ENCODE data around the gene GPR85.
"Not testable (repeated sequence)": the region's sequence is repeated elsewhere in the genome, so short reads cannot be mapped to it uniquely, and the experiment has no call there.

GPR85 gene

DNA sequence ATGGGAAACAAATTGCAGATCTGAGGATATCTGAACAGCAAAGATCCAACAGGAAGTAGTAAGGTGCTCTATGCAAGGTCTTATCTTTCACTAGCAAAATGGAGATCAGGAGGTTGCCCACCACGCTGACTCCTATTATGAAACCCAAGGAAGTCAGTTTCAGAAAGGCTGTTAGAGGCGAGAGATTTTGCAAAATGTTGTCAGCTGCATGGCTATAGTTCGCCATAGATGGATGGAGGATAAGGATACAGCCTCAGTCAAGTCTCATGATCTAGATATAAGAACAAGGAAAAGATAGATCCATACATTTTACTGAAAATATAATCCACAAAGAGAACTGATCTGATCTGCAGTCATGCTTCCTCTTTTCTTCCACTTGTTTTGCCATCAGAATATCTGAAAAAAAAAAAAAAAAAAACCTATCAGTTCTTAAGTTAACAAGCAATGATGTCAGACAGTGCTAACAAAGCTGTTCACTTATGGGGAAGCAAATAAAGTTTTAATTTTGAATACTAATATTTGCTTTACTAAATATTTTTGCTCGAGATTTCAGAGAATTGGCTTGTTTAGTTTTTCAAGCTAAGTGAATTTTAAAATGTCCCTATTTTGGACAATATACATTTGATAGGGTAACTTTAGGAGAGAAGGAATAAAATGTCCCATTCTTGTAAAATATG is 2.0 kb downstream of the GPR85 start:
- DNase-seq (ENCODE audit: low read depth) = no peak

DNA sequence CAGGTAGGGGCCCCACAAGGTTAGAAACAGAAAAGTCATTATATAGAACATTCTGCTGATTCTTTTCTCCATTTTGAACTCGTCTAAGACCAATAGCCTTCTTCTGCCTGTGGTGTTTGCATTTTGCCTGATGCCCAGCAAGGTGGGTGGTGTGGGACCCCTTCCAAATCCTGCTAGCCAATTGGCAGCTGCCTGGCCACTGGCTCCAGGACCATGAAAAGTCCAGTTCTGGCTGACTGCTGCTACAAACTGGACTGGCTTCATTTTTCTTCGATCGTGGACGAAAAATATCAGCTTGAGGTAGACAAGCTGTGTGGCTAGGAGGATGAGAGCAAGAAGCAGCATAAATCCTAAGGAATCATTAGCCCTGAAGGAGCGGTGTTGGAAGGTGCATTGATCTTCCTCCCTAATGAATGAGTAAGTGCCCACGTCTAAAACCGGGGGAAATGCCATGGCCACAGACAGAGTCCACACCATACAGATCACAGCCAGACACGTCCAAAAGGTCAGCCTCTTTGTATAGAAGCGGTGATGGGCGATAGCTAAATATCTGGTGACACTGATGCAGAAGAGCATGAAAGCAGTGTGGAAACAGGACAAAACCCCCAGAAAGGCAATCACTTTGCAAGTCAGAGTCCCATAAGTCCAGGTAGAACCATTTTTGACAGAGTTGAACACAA is 2.7 kb downstream of the GPR85 start:
- DNase-seq (ENCODE audit: low read depth) = no peak

DNA sequence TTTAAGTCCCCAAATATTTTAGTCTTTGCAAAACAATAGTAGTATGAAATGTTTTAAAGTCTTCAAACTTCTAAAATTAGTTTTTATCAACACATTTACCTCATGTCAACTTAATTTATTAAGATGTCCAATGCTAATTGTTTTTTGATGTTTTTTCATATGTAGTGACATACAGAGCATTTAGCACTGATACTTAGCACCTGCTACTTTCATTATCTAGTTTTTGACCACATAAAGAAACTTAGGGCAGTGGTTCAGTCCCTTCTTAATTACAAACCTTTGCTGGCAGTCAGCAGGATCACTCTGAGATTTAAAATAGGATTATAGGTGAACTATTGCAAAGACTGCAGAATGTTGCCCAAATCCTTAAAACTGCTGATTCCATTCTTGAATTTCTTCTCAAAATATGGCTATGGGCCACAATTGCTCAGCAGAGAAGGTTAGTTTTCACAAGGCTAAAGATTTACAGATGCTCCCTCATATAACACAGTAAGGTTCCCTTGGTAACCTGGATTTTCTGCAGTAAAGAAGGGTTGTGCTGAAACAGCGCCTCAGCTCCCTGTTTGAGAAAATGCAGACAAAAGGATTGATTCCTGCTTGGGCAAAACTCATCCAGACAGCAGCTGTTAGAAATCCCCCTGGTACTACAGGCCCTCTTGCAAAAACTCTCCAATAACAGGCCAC is 3.4 kb downstream of the GPR85 start:
- DNase-seq (ENCODE audit: low read depth) = no peak

DNA sequence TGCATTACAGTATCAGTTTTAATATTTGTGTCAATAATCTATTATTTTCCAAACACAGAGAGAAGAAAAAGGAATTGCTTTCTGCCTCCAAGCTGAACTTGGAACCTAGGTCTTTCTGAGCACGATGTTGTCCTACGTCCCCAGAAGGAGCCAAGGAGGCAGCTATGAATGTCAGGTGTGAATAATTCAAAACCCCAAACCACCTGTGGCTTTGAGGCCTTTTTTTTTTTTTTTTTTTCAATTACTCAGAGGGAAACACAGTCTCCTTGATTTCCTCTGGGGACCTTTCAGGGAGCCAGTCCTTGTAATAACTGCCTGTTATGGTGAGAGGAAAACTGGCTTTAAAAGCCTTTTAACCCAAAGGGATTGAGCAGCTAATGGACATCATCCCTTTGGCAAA is 8.3 kb downstream of the GPR85 start:
- no peak for DNase-seq (ENCODE audit: low read depth)

DNA sequence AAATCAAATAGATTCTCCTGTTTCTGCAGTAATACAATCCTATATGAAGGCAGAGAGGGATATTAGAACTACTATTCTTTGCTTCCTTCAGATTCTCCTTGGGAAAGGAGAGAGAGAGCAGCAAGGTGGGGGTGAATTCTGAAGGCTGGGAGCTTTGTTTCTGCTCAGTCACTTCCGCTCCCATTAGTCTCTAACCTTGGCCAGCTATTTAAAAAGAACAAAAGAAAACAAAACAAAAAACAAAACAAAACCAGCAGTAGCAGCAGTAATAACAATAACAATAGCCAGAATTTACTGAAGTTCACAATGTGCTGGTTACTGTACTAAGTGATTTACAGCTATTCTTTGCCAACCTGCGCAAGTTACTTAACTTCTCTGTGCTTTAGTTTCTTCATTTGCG is 9.9 kb downstream of the GPR85 start:
- no peak for DNase-seq (ENCODE audit: low read depth)

DNA sequence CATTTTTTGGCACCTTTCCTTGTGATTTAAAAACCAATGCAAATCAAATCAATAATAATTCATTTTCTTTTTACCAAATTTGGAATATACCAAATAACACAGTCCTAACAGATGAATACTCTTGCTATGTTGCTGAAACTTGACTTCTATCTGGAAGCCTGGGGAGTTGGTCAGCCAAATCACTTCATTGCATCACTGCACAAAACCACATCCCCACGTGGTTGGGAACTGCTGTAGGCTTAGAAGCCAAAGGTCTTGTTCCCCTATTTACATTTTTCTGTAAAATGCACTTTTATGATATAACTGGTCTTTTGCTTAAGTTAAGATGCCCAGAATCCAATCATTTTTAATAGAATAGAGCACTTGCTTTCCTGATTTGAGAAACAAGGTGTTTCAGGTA is 15.2 kb downstream of the GPR85 start:
- DNase-seq (ENCODE audit: low read depth) = peak; percentile 36

DNA sequence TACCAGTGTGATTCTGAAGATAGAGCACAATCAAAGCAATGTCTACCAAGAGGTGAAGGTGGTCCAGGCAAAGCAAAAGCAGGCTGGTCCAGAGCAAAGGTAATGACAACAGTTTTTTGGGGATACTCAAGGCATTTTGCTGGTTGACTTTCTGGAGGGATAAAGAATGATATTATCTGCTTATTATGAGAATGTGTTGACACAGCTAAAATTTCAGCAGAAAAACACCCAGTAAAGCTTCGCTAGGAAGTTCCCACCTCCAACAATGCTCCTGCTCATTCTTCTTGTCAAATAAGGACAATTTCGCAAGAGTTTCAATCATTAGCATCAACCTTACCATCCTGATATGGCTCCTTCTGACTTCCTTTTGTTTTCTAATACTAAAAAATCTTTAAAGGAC is 24.1 kb downstream of the GPR85 start:
- no peak for DNase-seq (ENCODE audit: low read depth)

DNA sequence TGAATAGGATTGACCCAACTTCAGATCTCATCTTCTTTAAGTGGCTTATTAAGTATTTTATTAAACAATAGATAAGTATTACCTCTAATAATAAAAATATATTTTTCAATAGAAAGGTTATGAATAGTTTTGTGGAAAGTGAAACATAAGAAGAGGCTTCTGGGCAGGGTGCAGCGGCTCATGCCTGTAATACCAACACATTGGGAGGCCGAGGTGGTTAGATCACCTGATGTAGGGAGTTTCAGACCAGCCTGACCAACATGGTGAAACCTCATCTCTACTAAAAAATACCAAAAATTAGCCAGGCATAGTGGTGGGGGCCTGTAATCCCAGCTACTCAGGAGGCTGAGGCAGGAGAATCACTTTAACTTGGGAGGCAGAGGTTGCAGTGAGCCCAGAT is 26.5 kb downstream of the GPR85 start:
- DNase-seq (ENCODE audit: low read depth) = no peak

DNA sequence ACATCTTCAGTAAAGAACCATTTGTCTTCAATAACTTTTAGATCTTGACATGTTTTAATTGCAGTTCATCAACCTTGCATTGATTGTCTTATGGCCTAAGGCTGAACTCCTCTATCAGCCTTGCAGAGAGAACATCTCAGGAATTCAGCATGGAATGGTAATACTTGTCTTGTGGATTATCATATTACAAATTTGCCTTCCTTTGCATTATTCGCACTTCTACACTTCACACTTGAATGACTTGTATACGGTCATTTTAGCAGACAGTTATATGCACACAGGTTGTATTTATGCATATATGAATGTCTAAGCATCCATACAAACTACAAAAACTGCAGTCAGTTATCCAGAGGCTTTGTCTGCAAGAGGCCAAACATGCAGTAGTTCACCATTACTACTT is 31.7 kb downstream of the GPR85 start:
- no peak for DNase-seq (ENCODE audit: low read depth)

DNA sequence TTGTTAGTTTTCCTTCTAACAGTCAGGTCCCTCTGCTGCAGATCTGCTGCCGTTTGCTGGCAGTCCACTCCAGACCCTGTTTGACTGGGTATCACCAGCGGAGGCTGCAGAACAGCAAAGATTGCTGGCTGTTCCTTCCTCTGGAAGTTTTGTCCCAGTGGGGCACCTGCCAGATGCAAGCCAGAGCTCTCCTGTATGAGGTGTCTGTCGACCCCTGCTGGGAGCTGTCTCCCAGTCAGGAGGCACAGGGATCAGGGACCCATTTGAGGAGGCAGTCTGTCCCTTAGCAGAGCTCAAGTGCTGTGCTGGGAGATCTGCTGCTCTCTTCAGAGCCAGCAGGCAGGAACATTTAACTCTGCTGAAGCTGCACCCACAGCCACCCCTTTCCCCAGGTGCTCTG is 32.4 kb downstream of the GPR85 start:
- DNase-seq (ENCODE audit: low read depth) = not testable (repeated sequence)

DNA sequence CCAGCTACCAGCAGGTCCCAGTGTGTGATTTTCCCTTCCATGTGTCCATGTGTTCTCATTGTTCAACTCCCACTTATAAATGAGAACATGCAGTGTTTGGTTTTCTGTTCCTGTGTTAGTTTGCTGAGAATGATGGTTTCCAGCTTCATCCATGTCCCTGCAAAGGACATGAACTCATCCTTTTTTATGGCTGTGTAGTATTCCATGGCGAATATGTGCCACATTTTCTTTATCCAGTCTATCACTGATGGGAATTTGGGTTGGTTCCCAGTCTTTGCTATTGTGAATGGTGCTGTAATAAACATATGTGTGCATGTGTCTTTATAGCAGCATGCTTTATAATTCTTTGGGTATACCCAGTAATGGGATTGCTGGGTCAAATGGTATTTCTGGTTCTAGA is 37.4 kb downstream of the GPR85 start:
- not testable (repeated sequence) for DNase-seq (ENCODE audit: low read depth)

DNA sequence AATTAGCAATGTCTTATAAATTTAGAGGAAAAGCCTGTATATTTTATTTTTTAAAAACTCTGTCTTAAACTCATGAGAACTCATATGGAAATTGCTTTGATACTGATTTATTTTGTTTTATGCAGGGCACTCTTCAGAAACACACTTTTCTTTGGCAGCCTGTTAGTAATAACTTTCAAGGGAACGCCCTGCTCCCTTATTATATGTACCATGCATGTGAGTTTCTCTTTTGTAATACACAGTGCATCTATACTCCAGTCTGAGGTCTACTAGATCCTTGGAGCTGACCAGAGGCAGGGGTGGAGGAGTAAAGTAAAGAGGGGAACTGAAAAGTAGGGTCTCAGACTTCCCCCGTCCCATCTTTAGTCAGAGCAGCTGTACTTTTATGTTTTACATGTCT is 40.2 kb downstream of the GPR85 start:
- no peak for DNase-seq (ENCODE audit: low read depth)

DNA sequence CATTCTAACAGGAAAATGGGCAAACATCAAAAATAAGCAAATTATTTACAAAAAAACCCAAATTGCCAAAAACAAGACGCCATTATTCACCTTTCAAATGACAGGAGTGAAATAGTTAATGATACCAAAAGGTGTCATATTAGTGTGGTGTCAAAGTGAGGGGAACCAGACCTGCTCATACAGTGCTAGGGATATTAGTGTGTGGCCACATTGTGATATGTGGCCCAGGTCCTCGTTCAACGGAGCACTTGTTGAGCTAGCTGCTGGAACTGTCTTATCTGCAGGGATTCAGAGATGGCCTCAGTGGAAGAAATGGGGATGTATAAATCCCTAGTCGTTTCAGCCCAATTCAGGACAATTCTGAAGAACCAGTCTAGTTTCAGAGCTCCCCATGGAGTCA is 41.2 kb downstream of the GPR85 start:
- no peak for DNase-seq (ENCODE audit: low read depth)

DNA sequence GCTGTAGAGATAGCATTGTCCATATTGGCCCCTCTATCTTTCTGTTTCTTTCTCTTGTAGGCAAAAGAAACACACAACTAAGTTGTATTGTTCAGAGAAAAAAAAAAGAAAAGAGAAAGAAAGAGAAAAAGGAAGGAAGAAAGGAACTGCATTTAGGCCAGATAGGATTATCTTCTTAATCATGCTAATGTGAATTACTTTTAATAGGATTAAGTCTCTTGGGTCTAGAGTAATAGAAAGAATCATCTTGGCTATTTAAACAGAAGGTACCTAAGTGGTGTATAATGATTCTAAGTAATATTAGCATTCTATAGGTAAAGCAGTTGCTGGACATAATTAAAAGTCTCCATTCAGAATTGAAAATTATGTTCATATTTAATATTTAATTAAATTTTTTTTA is 42.2 kb downstream of the GPR85 start:
- no peak for DNase-seq (ENCODE audit: low read depth)

DNA sequence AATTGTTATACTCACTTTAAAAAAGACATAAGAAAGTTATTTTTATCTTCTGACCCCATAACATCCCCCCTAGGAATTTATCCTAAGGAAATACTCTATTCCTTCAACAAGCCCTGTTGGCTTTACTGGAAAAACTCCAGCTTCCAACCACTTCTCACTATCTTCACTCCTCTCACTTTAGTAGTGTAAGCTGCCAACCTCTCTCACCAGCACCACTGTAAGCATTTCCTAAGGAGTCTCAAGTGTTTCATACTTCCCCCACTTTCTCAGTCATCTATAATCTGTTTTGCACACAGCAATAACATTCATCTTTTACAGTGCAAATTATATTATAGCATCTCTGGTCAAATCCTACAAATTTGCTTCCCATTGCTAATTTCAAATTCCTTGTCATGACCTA is 45.8 kb downstream of the GPR85 start:
- no peak for DNase-seq (ENCODE audit: low read depth)

DNA sequence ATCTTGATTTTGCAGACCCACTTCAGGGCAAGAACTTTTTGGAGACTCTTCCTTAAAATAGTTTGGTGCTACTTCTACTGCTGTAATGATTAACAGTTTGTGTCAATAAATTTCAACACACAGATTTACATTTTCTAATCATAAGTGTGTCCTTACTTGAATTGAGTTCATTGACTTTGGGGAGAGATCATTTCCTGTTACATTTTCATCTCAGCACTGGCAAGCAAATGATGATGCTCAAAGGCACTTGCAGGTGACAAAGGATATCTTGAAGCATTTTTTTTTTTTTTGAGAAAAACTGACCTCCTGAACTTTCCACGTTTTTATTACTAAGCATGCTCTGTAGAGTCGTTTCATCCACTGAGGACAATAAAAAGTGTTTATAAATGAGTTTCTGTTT is 52.7 kb downstream of the GPR85 start:
- DNase-seq (ENCODE audit: low read depth) = no peak

Measured in iris pigment epithelial cell (primary cell).